ELR (cell line): ENCODE data around the gene SRM.
"Not testable (repeated sequence)": the region's sequence is repeated elsewhere in the genome, so short reads cannot be mapped to it uniquely, and the experiment has no call there.

Source experiments
- DNase-seq: peaks from one replicate; pipeline ENCODE4 v3.0.0-alpha.2; 2015; ENCODE audit warnings: low read depth

SRM gene

DNA sequence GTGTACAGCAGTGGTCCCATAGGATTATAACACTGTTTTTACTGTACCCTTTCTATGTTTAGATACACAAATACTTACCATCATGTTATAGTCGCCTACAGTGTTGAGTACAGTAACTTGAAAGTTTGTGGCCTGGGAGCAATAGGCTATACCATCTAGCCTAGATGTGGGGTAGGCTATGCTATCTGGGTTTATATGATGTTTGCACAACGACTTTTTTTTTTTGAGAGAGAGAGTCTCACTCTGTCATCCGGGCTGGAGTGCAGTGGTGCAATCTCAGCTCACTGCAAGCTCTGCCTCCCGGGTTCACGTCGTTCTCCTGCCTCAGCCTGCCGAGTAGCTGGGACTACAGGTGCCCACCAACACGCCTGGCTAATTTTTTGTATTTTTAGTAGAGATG, 40.5 kb downstream of the SRM start:
- not testable (repeated sequence) for DNase-seq

DNA sequence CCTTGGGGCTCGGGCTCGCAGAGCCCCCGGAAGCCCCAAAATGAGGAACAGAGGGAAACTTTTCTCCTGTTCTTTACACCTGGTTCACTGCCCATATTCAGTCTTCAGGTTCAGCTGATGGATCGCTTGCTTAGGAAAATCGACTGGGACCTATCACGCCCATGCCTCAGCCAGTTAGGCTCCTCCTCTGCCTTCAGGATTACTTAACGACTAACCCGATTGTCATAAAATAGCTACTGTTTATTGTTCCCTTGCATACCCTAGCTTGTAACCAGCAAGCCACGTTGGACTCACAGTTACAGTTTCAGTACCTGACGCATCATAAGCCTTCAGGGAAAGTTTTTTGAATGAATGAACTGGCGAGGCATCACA, 46.7 kb downstream of the SRM start:
- DNase-seq: peak; percentile 56

DNA sequence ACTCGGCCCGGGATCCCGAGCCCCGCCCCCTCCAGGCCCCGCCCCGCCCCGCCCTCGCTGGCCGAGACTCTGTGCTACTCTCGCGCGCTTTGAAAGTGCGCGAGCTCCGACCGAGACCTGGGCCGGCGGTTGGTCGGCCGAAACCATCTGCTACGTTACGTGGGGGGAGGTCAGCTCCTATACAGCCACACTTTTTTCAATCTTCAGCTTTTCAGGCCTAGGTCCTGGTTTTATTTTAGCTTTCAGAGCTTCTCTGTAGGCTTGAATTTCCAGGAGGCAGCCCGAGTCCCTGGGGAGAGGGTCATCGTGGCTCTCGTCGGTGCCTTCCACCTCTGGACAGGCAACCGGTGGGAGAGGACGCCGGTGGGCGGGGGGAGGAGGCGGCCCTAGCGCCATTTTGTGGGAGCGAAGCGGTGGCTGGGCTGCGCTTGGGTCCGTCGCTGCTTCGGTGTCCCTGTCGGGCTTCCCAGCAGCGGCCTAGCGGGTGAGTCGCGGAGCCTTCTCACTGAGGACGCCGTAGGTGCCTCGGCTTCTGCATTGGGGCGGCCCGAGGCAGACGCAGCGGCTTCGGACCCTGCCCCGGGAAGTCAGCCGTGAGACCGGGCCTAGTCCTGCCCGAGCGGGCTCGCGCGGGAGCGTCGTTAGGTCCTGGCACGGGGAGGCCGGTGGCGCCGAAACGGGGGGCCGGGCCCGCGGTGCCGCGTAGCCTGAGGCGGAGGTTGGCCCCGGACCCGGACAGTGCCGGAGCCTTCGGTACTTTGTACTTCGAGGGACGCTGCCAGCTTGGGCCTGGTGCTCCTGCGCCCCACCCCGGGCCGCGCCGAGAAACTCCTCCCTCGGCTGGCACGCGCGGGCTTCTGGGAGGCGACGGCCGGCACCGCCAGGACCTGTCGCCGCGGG, 47.3 kb downstream of the SRM start, which contains the start of gene TARDBP:
TSS of gene TARDBP (plus strand) at position 395 of the 900 bp plus-strand sequence. CDS start 1,074 bp downstream, outside the sequence.
- peak; percentile 90 for DNase-seq
